ENCODE data around the gene CDKN2B.
A peak's percentile ranks its signal among the peaks of the same experiment; 100 is the strongest.
"Not testable (repeated sequence)": the region's sequence is repeated elsewhere in the genome, so short reads cannot be mapped to it uniquely, and the experiment has no call there.

Gene CDKN2B

GRCh38 chr9:21966140-21966851 lies 42.8 kb downstream of the CDKN2B start:
- POLR2A ChIA-PET = no interaction called here
- CTCF ChIA-PET = interaction anchor here (1.0 to 1.2 kb wide), 3 partner anchors 11 to 131 kb away, joined by 3 to 4 read pairs (median 4); partner anchors contain the start of gene CDKN2B

DNA sequence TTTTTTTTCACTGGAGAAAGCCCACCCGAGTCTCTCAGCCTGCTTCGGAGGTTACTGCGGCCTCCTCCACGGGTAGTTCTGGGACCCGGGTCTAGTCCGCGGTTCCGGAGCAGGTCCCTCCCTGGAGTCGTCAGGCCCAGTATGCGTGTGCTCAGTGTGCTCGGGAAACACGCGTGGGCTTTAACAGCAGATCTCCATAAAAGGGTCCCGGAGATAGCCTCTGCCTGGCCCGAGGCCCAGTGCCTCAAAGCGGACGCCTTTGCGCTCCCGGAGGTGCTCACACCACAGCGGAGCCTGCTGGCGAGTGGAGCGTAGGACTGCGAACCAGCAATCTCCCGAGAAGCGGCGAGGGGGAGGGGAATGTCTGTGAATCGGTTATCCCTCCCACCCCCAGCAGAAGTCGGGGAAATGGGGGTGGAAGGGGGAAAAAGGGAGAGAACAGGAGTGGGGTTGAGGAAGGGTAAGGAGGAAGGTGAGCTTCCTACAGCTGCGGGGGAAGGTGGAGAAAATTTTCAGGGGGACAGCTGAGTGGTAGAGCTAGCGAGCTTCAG lies 43.6 kb downstream of the CDKN2B start:
- peak; percentile 77 for DNase-seq (ENCODE audit: extremely low spot score)
- TF ChIP-seq CTCF (IDR thresholded peaks at IDR 0.05; ENCODE audit: control extremely low read depth, extremely low read depth, low read depth, missing control alignments) = peak; percentile 52
- POLR2A ChIA-PET = no interaction called here
- CTCF ChIA-PET = interaction anchor here (1.0 to 1.2 kb wide), 3 partner anchors 12 to 130 kb away, joined by 3 to 4 read pairs (median 4); partner anchors contain the start of gene CDKN2B

More at GRCh38 chr9:21966140-21966851, 42.8 kb downstream of the CDKN2B start:
- no peak for DNase-seq (ENCODE audit: extremely low spot score)
- TF ChIP-seq CTCF (IDR thresholded peaks at IDR 0.05; ENCODE audit: control extremely low read depth, extremely low read depth, low read depth, missing control alignments) = no peak

GRCh38 chr9:21964925-21965385 lies 44.1 kb downstream of the CDKN2B start:
- CTCF ChIA-PET = interaction anchor here (1.0 to 1.6 kb wide), 3 partner anchors 10 to 32 kb away, joined by 3 read pairs; no protein-coding TSS in a partner anchor
- POLR2A ChIA-PET = no interaction called here
- TF ChIP-seq CTCF (IDR thresholded peaks at IDR 0.05; ENCODE audit: control extremely low read depth, extremely low read depth, low read depth, missing control alignments) = no peak
- peak; percentile 52 for DNase-seq (ENCODE audit: extremely low spot score)

DNA sequence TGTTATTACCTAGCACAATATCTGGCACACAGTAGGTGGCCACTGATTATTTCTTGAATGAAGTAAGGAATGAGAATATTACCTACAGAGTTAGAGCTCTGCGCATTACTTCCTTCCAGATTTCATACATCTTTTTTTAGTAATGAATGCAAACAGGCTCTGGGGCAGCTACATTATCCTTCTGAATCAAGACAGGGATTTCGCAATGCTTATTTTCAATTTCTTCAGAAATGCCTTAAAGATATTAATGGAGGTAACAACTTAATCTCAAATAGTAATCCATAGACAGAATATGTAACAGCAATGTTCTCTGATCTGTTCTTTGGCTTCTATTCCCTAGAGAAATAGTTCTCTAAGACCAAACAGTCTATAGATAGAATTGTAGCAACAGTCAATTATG lies 47.5 kb downstream of the CDKN2B start:
- CTCF ChIA-PET = interaction anchor here (0.6 to 2.3 kb wide), 3 partner anchors 47 to 148 kb away, joined by 3 to 7 read pairs (median 5); partner anchors contain the start of gene CDKN2B
- POLR2A ChIA-PET = no interaction called here
- TF ChIP-seq CTCF (IDR thresholded peaks at IDR 0.05; ENCODE audit: control extremely low read depth, extremely low read depth, low read depth, missing control alignments) = no peak
- no peak for DNase-seq (ENCODE audit: extremely low spot score)

DNA sequence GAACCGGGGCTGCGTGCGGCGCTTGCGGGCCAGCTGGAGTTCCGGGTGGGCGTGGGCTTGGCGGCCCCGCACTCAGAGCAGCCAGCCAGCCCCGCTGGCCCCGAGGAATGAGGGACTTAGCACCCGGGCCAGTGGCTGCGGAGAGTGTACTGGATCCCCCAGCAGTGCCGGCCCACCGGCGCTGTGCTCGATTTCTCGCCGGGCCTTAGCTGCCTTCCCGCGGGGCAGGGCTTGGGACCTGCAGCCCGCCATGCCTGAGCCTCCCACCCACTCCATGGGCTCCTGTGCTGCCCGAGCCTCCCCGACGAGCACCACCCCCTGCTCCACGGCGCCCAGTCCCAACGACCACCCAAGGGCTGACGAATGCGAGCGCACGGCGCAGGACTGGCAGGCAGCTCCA lies 49.8 kb downstream of the CDKN2B start:
- POLR2A ChIA-PET; DNase-seq (ENCODE audit: extremely low spot score): not testable (repeated sequence)
- CTCF ChIA-PET = interaction anchor here (1.4 to 2.3 kb wide), 2 partner anchors 30 to 49 kb away, joined by 3 to 7 read pairs; partner anchors contain the start of gene CDKN2B

DNA sequence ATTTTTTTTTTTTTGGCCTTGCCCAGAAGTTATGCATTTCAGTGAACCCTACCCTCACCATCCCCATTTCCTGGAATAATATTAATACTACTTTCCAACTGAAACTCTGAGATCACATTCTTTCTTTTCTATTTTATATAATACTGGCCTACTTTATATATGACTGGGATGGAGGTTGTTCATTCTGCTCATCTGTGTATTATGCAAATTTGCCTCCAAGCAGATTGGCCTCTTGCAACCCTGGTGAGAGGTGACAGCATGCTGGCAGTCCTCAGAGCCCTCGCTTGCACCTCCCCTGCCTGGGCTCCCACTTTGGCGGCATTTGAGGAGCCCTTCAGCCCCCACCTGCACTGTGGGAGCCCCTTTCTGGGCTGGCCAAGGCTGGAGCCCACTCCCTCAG lies 50.3 kb downstream of the CDKN2B start:
- TF ChIP-seq CTCF (IDR thresholded peaks at IDR 0.05; ENCODE audit: control extremely low read depth, extremely low read depth, low read depth, missing control alignments) = no peak
- ChIA-PET CTCF (no interaction called here), POLR2A (no interaction called here)
- DNase-seq (ENCODE audit: extremely low spot score) = no peak

Data from GM10248 (cell line).